ENCODE results near the gene MS4A6A. TPM values are rescaled to one million over a fixed set of nuclear protein-coding genes. Genes with fewer than 3 reads are reported as not detected.

Gene MS4A6A
- total and polyA plus RNA-seq, 9 of the 15 experiments (the other 6 are each of a cell fraction or from before 2014, with no cell fraction given): 0.57 to 9.5 (median 4.2) TPM

DNA sequence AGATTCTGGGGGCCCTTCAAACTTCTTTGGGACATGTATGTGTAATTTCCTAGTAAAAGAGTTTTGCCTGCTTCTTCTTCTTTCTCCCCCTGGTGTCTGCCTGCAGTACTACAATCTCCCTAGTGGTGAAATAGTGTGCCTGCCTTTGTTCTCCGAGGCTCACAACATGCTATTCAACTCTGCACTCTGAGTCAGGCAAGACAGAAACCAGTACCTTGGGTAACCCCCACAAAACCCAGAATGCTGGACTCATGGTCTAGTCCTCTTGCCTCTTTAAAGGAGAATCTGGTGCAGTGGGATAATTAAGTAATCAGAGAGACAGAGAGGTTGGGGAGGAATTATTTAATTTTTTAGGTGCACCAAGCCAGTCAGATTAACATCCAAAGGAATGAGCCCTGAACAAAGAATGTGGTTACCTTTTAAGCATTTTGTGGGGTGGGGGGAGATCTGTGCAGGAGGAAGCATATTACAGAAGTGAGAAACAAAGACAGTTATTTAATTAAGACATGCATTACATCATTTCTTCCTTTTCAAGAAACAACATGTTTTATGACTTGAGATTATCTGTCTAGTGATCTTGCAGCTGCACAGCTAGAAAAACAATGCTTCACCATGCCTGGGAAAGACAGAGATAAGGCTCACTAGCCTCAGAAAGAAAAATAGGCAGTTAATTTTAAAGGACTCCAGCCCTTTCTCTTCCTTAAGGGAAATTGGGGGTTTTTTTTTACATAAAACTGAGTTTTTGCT, 11.0 kb upstream of the MS4A6A start (continued):
- TF ChIP-seq REST (IDR thresholded peaks at IDR 0.05; ENCODE audit: borderline replicate concordance) (peak; percentile 33; the same call in 1 of the 2 replicates), REST (CRISPR knock-in tag; IDR thresholded peaks at IDR 0.05; ENCODE audit: low read depth) (no peak), POLR2AphosphoS5 (IDR thresholded peaks at IDR 0.05; ENCODE audit: control insufficient read depth, insufficient read depth, low read depth, low read length) (peak; percentile 60; the same call in 1 of the 2 replicates), STAT5A (IDR thresholded peaks at IDR 0.05; ENCODE audit: borderline replicate concordance, low read length) (0 out of 2 replicates have a peak, but pooled peaks have one; percentile 45), HNRNPUL1 (IDR thresholded peaks at IDR 0.05; ENCODE audit: low read length) (no peak), RAD21 (CRISPR knock-in tag; conservative IDR thresholded peaks at IDR 0.05 in 1 of 2, IDR thresholded peaks at IDR 0.05 in 1 of 2) (peak in 1 of 2 experiments; percentile 66; a peak in 2 of 4 replicates), PTTG1 (tag; IDR thresholded peaks at IDR 0.05; ENCODE audit: low read depth) (no peak), PTRF (tag; IDR thresholded peaks at IDR 0.05) (no peak), ZNF77 (CRISPR knock-in tag; IDR thresholded peaks at IDR 0.05) (no peak), TRIM24 (IDR thresholded peaks at IDR 0.05) (peak; percentile 21 to 78; a peak in 3 of 4 replicates), MEF2D (tag; conservative IDR thresholded peaks at IDR 0.05; ENCODE audit: low read depth) (no peak), ZNF449 (CRISPR knock-in tag; IDR thresholded peaks at IDR 0.05) (no peak), TAL1 (IDR thresholded peaks at IDR 0.05) (peak; percentile 73), DMBX1 (CRISPR knock-in tag; IDR thresholded peaks at IDR 0.05; ENCODE audit: borderline replicate concordance) (peak; percentile 73; the same call in 1 of the 2 replicates), ERF (CRISPR knock-in tag; IDR thresholded peaks at IDR 0.05) (no peak), TFAM (CRISPR knock-in tag; conservative IDR thresholded peaks at IDR 0.05) (no peak), ZNF696 (CRISPR knock-in tag; conservative IDR thresholded peaks at IDR 0.05) (no peak), SMARCB1 (IDR thresholded peaks at IDR 0.05; ENCODE audit: insufficient read length, low read depth) (no peak), ZNF778 (CRISPR knock-in tag; IDR thresholded peaks at IDR 0.05) (no peak)

Measured in K562 (cell line).